SK-N-SH (cell line): ENCODE measurements around the gene PCP4L1. TPM values are rescaled to one million over a fixed set of nuclear protein-coding genes. Genes with fewer than 3 reads are reported as not detected.

Source experiments
- CTCF ChIA-PET: fragments of 300-600, 350-600 bp; formaldehyde crosslinking; extraction: SDS; loops from one replicate; lab custom pipeline; 2021; lab: Yijun Ruan, JAX
- POLR2A ChIA-PET: fragments of 350-600 bp; sonication (Branson Sonifier 250); formaldehyde crosslinking; extraction: SDS; loops from one replicate; lab custom pipeline; 2020; ENCODE audit warnings: antibody characterized with exemption, inconsistent platforms; lab: Yijun Ruan, JAX
- DNase-seq: peaks from one replicate; pipeline ENCODE4 v3.0.0; 2012
- H2AFZ ChIP-seq: fragments of 200-600 bp; sonication (generic); 2 replicates; pipeline ENCODE4 v1.8.1; 2016; ENCODE audit warnings: antibody characterized with exemption, mild to moderate bottlenecking, low read depth
- H3F3A ChIP-seq: fragments of 200-600 bp; sonication (generic); replicated peaks from 2 replicates; pipeline ENCODE3; 2016; ENCODE audit warnings: antibody characterized with exemption, mild to moderate bottlenecking; ENCODE audit not compliant: insufficient read depth
- H3K27ac ChIP-seq, 2 experiments: fragments of 200-500 bp in 1 of 2; fragments of 200-600 bp in 1 of 2; sonication (Bioruptor generic) in 1 of 2; sonication (generic), shearing (Covaris generic) in 1 of 2; 2 replicates each; pipeline versions ENCODE4 v1.5.1 to v1.6.1; 2014 to 2016; ENCODE audit warnings: low read depth in 2 of 2, inconsistent platforms in 1 of 2, low read length in 1 of 2, mild to moderate bottlenecking in 1 of 2, mixed read lengths in 1 of 2
- H3K27me3 ChIP-seq: fragments of 200-600 bp; sonication (generic), shearing (Covaris generic); 2 replicates; pipeline ENCODE4 v1.6.1; 2016; ENCODE audit warnings: mixed run types; ENCODE audit not compliant: insufficient read depth
- H3K36me3 ChIP-seq, 2 experiments: fragments of 200-500 bp in 1 of 2; fragments of 200-600 bp in 1 of 2; sonication (Bioruptor generic) in 1 of 2; sonication (generic) in 1 of 2; replicated peaks in 1 of 2; 2 replicates each; pipeline versions ENCODE3 to v1.5.1; 2014 to 2016; ENCODE audit warnings: low read length in 1 of 2, mild to moderate bottlenecking in 1 of 2; ENCODE audit not compliant: insufficient read depth in 2 of 2, control insufficient read depth in 1 of 2
- H3K4me1 ChIP-seq, 2 experiments: fragments of 200-500 bp in 1 of 2; fragments of 200-600 bp in 1 of 2; sonication (Bioruptor generic) in 1 of 2; sonication (generic), shearing (Covaris generic) in 1 of 2; 2 replicates each; pipeline versions ENCODE4 v1.5.1 to v1.6.1; 2014 to 2016; ENCODE audit warnings: low read depth in 1 of 2, low read length in 1 of 2, mixed run types in 1 of 2; ENCODE audit not compliant: insufficient read depth in 2 of 2, control insufficient read depth in 1 of 2
- H3K4me2 ChIP-seq: fragments of 200-600 bp; sonication (generic), shearing (Covaris generic); 2 replicates; pipeline ENCODE4 v1.6.1; 2017; ENCODE audit warnings: mixed run types
- H3K4me3 ChIP-seq, 2 experiments: fragments of 200-500 bp in 1 of 2; fragments of 200-600 bp in 1 of 2; sonication (Bioruptor generic) in 1 of 2; sonication (generic), shearing (Covaris generic) in 1 of 2; 2 replicates each; pipeline versions ENCODE4 v1.5.1 to v1.8.1; 2014 to 2016; ENCODE audit warnings: low read depth in 2 of 2, inconsistent platforms in 1 of 2, low read length in 1 of 2, mild to moderate bottlenecking in 1 of 2, mixed read lengths in 1 of 2, moderate library complexity in 1 of 2
- H3K79me2 ChIP-seq: fragments of 200-600 bp; sonication (generic); 2 replicates; pipeline ENCODE4 v1.8.1; 2017; ENCODE audit warnings: mild to moderate bottlenecking; ENCODE audit not compliant: insufficient read depth
- H3K9ac ChIP-seq: fragments of 200-600 bp; sonication (generic); 2 replicates; pipeline ENCODE4 v1.6.1; 2017; ENCODE audit warnings: mixed run types
- H3K9me2 ChIP-seq: fragments of 200-600 bp; sonication (generic); 2 replicates; pipeline ENCODE4 v1.6.1; 2017; ENCODE audit warnings: mixed run types
- H3K9me3 ChIP-seq: fragments of 200-600 bp; sonication (generic); 2 replicates; pipeline ENCODE4 v1.6.1; 2017; ENCODE audit warnings: mixed run types, mild to moderate bottlenecking, moderate library complexity
- H4K20me1 ChIP-seq: fragments of 200-600 bp; sonication (generic); 2 replicates; pipeline ENCODE4 v1.6.1; 2017; ENCODE audit warnings: mild to moderate bottlenecking, mixed run types; ENCODE audit not compliant: insufficient read depth
- EP300 ChIP-seq, 2 experiments: IDR thresholded peaks; 2 replicates each; pipeline versions ENCODE4 v1.4.0 to v1.6.1; 2012; ENCODE audit warnings: borderline replicate concordance in 1 of 2, low read depth in 1 of 2, low read length in 1 of 2
- EZH2phosphoT487 ChIP-seq: fragments of 200-600 bp; sonication (generic); IDR thresholded peaks from 2 replicates; pipeline ENCODE4 v1.6.1; 2017; ENCODE audit warnings: low read depth, mixed run types, mild to moderate bottlenecking, antibody characterized with exemption, moderate library complexity, borderline replicate concordance
- FOSL2 ChIP-seq: IDR thresholded peaks from 2 replicates; pipeline ENCODE4 v1.4.0; 2012; ENCODE audit warnings: low read depth, mild to moderate bottlenecking, moderate library complexity, borderline replicate concordance
- FOXJ3 ChIP-seq: sonication (generic); formaldehyde crosslinking; IDR thresholded peaks from 2 replicates; pipeline ENCODE4 v1.5.1; 2020; ENCODE audit warnings: mild to moderate bottlenecking, missing genetic modification reagents
- FOXM1 ChIP-seq: IDR thresholded peaks from 2 replicates; pipeline ENCODE4 v1.4.0; 2012; ENCODE audit warnings: low read depth, mild to moderate bottlenecking
- GATA2 ChIP-seq: sonication (generic); formaldehyde crosslinking; IDR thresholded peaks from 2 replicates; pipeline ENCODE4 v1.5.0; 2020; ENCODE audit warnings: mild to moderate bottlenecking, missing genetic modification reagents
- JUND ChIP-seq: IDR thresholded peaks from 2 replicates; pipeline ENCODE4 v1.4.0; 2012
- MXI1 ChIP-seq: IDR thresholded peaks from 2 replicates; pipeline ENCODE4 v1.6.1; 2012; ENCODE audit warnings: mild to moderate bottlenecking, low read depth, low read length, improper control_type of control experiment
- NRF1 ChIP-seq: IDR thresholded peaks from 2 replicates; pipeline ENCODE4 v1.6.1; 2012; ENCODE audit warnings: low read depth, mild to moderate bottlenecking, low read length
- RAD21 ChIP-seq: IDR thresholded peaks from 2 replicates; pipeline ENCODE4 v1.6.1; 2012; ENCODE audit warnings: mild to moderate bottlenecking, low read length
- RCOR1 ChIP-seq: fragments of 150-350 bp; IDR thresholded peaks from 2 replicates; pipeline ENCODE4 v1.6.1; 2017; ENCODE audit warnings: antibody characterized with exemption, low read length
- RXRA ChIP-seq: IDR thresholded peaks from 2 replicates; pipeline ENCODE4 v1.4.0; 2012; ENCODE audit warnings: low read depth, mild to moderate bottlenecking, borderline replicate concordance
- SIN3A ChIP-seq: IDR thresholded peaks from 2 replicates; pipeline ENCODE4 v1.6.1; 2012; ENCODE audit warnings: low read depth, mild to moderate bottlenecking, low read length, moderate library complexity, borderline replicate concordance
- SMC3 ChIP-seq: IDR thresholded peaks from 2 replicates; pipeline ENCODE4 v1.6.1; 2012; ENCODE audit warnings: low read depth, low read length, improper control_type of control experiment
- TAF1 ChIP-seq: IDR thresholded peaks from 2 replicates; pipeline ENCODE4 v1.6.1; 2012; ENCODE audit warnings: low read depth, mild to moderate bottlenecking, low read length, moderate library complexity, borderline replicate concordance
- TCF12 ChIP-seq: IDR thresholded peaks from 2 replicates; pipeline ENCODE4 v1.4.0; 2012
- TEAD4 ChIP-seq: IDR thresholded peaks from 2 replicates; pipeline ENCODE4 v1.4.0; 2012; ENCODE audit warnings: mild to moderate bottlenecking, borderline replicate concordance; ENCODE audit not compliant: insufficient read depth
- YY1 ChIP-seq: IDR thresholded peaks from 2 replicates; pipeline ENCODE4 v1.4.0; 2012; ENCODE audit warnings: low read depth, mild to moderate bottlenecking
- WGBS: methylation state at CpG from one replicate; pipeline ENCODE4 v1.1.6; 2017; ENCODE audit warnings: low lambda C conversion rate; 5-methylcytosine and 5-hydroxymethylcytosine counted together
- polyA plus RNA-seq, 3 experiments: library from polyadenylated mRNA; depleted of rRNA; stranded (reverse); fragments of >200 nt; gene quantifications; 2 replicates each; pipeline ENCODE4 v1.2.3, GENCODE V29; 2012
- TF ChIP-seq, protein P1 (sequence below): IDR thresholded peaks from 2 replicates; pipeline ENCODE4 v1.6.1; 2012; ENCODE audit warnings: mild to moderate bottlenecking, low read depth, low read length, moderate library complexity
- TF ChIP-seq, protein P2 (sequence below): fragments of 150-350 bp; IDR thresholded peaks from 2 replicates; pipeline ENCODE4 v1.6.1; 2016; ENCODE audit warnings: mild to moderate bottlenecking, low read depth, low read length

Gene PCP4L1
- polyA plus RNA-seq, 1 of the 3 experiments (the other 2 are of a cell fraction), result not detected

DNA sequence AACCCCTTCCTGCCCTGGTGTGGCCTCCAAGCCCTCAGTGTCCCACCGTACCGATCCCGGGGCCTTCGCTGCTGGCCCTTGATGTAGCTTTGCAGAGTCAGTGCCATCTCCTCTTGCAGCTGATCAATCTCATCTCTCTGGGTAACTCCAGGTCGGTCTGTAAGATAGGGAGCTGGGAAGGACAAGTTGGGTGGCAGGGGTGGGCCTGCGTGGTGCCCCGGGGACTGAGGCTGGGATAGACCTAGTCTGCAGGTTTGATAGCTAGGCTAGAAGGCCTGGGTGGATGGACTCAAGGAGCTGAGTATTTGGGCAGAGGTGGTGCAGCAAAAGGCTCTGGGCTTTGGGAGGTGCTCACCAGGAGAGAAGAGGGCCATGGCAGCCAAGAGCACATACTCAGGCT lies 27.8 kb upstream of the PCP4L1 start:
- H3F3A ChIP-seq, result peaks cover 5% of the 10 kb centered on the region
- no peaks in the 10 kb centered on the region for H3K79me2 ChIP-seq
- POLR2A ChIA-PET, result no interaction called here
- DNase-seq, result no peak
- peaks cover 8 to 16% of the 10 kb centered on the region in 2 experiments; a peak in 3 of 4 replicates for H3K4me1 ChIP-seq
- no peak for TF ChIP-seq RAD21
- no peak for TF ChIP-seq TCF12
- TF ChIP-seq MXI1, result no peak
- TF ChIP-seq NRF1, result no peak
- TF ChIP-seq, protein P1, sequence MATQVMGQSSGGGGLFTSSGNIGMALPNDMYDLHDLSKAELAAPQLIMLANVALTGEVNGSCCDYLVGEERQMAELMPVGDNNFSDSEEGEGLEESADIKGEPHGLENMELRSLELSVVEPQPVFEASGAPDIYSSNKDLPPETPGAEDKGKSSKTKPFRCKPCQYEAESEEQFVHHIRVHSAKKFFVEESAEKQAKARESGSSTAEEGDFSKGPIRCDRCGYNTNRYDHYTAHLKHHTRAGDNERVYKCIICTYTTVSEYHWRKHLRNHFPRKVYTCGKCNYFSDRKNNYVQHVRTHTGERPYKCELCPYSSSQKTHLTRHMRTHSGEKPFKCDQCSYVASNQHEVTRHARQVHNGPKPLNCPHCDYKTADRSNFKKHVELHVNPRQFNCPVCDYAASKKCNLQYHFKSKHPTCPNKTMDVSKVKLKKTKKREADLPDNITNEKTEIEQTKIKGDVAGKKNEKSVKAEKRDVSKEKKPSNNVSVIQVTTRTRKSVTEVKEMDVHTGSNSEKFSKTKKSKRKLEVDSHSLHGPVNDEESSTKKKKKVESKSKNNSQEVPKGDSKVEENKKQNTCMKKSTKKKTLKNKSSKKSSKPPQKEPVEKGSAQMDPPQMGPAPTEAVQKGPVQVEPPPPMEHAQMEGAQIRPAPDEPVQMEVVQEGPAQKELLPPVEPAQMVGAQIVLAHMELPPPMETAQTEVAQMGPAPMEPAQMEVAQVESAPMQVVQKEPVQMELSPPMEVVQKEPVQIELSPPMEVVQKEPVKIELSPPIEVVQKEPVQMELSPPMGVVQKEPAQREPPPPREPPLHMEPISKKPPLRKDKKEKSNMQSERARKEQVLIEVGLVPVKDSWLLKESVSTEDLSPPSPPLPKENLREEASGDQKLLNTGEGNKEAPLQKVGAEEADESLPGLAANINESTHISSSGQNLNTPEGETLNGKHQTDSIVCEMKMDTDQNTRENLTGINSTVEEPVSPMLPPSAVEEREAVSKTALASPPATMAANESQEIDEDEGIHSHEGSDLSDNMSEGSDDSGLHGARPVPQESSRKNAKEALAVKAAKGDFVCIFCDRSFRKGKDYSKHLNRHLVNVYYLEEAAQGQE, result no peak
- TF ChIP-seq SMC3, result no peak
- TF ChIP-seq SIN3A, result no peak
- no peak for TF ChIP-seq EZH2phosphoT487
- no peak for TF ChIP-seq RXRA
- no peak for TF ChIP-seq RCOR1
- no peak for TF ChIP-seq YY1
- TF ChIP-seq FOXM1, result no peak
- no peak for TF ChIP-seq EP300 (IDR thresholded peaks at IDR 0.05; ENCODE audit: borderline replicate concordance in 1 of 2, low read depth in 1 of 2, low read length in 1 of 2)
- TF ChIP-seq FOSL2, result no peak
- TF ChIP-seq, protein P2, sequence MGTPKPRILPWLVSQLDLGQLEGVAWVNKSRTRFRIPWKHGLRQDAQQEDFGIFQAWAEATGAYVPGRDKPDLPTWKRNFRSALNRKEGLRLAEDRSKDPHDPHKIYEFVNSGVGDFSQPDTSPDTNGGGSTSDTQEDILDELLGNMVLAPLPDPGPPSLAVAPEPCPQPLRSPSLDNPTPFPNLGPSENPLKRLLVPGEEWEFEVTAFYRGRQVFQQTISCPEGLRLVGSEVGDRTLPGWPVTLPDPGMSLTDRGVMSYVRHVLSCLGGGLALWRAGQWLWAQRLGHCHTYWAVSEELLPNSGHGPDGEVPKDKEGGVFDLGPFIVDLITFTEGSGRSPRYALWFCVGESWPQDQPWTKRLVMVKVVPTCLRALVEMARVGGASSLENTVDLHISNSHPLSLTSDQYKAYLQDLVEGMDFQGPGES, result no peak
- no peak for TF ChIP-seq FOXJ3 (CRISPR knock-in tag)
- no peak for TF ChIP-seq JUND
- TF ChIP-seq TAF1, result no peak
- TF ChIP-seq TEAD4, result no peak
- TF ChIP-seq GATA2, result no peak
- H3K36me3 ChIP-seq, result peaks cover 0 to 20% of the 10 kb centered on the region in 2 experiments
- no peaks in the 10 kb centered on the region for H4K20me1 ChIP-seq
- H3K9ac ChIP-seq, result no peak overlapping the region
- no peaks in the 10 kb centered on the region for H3K9me2 ChIP-seq
- no peak overlapping the region for H3K4me2 ChIP-seq
- H3K27ac ChIP-seq, result no peak overlapping the region
- no peak overlapping the region for H2AFZ ChIP-seq
- no peaks in the 10 kb centered on the region for H3K27me3 ChIP-seq
- CTCF ChIA-PET, result interaction anchor here (1.0 to 6.3 kb wide), 9 partner anchors 29 to 152 kb away, joined by 3 to 76 read pairs (median 6); partner anchors contain the start of genes CFAP126 and NDUFS2
- 100% methylated on average over 4 of the region's 7 CpGs for WGBS
- H3K9me3 ChIP-seq, result no peaks in the 10 kb centered on the region
- no peak overlapping the region for H3K4me3 ChIP-seq
